ENCODE measurements around the gene ATG7.
"Not testable (repeated sequence)": the region's sequence is repeated elsewhere in the genome, so short reads cannot be mapped to it uniquely, and the experiment has no call there.

ATG7 gene

DNA sequence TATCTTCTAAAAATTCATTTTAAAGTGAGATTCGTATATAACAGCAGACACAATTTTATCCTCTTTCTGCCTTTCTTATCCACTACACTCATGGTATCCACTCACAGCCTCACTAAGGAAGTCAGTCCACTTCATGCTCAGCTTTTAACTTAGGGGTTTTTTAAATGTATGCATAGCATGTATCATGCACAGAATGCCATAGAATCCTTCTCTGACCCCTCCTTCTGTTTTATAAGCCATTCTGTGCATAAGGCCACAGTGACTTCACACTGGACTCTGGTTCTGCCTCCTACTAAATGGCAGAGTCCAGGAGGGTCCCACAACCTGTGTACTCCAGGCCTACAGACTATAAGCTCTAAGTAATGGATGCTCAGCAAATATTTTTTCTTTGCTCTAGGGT is 129.2 kb downstream of the ATG7 start:
- no peak for TF ChIP-seq CTCF (IDR thresholded peaks at IDR 0.05; ENCODE audit: extremely low read depth, missing control alignments)

DNA sequence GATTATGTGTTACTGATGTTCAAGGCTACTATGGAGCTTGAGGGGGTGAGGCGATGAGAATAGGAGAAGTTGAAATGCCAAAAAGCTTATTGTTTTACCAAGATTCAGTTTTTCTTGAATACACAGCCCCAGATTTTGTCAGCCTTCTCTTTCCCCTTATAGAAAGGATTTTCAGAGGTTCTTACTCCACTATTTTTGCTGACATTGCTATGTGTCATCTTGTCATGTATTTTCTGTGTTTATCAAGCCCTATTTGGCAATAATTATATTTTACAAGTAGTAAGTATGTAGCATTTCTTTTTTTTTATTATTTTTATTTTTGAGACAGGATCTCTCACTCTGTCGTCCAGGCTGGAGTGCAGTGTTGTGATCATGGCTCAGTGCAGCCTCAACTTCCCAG is 133.1 kb downstream of the ATG7 start:
- no peak for TF ChIP-seq CTCF (IDR thresholded peaks at IDR 0.05; ENCODE audit: extremely low read depth, missing control alignments)
- DNase-seq (ENCODE audit: low spot score): no peak

More for the DNA sequence above, 129.2 kb downstream of the ATG7 start:
- no peak for DNase-seq (ENCODE audit: low spot score)

- TF ChIP-seq CTCF (IDR thresholded peaks at IDR 0.05; ENCODE audit: extremely low read depth, missing control alignments): no peak
- no peak for DNase-seq (ENCODE audit: low spot score)
Observed at GRCh38 chr3:11407644-11408043, 135.4 kb downstream of the ATG7 start.

DNA sequence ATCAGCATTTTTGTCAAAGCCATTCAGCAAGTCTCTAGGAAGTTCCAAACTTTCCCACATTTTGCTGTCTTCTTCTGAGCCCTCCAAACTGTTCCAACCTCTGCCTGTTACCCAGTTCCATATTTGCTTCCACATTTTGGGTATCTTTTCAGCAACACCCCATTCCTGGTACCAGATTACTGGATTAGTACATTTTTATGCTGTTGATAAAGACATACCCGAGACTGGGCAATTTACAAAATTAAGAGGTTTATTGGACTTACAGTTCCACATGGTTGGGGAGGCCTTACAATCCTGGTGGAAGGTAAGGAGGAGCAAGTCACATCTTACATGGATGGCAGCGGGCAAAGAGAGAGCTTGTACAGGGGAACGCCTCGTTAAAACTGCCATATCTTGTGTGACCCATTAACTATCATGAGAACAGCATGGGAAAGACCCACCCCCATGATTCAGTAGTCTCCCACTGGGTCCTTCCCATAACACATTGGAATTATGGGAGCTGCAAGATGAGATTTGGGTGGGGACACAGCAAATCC is 136.2 kb downstream of the ATG7 start:
- not testable (repeated sequence) for DNase-seq (ENCODE audit: low spot score)

GRCh38 chr3:11410564-11410963 is 138.4 kb downstream of the ATG7 start:
- DNase-seq (ENCODE audit: low spot score): no peak
- no peak for TF ChIP-seq CTCF (IDR thresholded peaks at IDR 0.05; ENCODE audit: extremely low read depth, missing control alignments)

GRCh38 chr3:11411956-11412355 is 139.8 kb downstream of the ATG7 start:
- DNase-seq (ENCODE audit: low spot score): no peak
- TF ChIP-seq CTCF (IDR thresholded peaks at IDR 0.05; ENCODE audit: extremely low read depth, missing control alignments): no peak

DNA sequence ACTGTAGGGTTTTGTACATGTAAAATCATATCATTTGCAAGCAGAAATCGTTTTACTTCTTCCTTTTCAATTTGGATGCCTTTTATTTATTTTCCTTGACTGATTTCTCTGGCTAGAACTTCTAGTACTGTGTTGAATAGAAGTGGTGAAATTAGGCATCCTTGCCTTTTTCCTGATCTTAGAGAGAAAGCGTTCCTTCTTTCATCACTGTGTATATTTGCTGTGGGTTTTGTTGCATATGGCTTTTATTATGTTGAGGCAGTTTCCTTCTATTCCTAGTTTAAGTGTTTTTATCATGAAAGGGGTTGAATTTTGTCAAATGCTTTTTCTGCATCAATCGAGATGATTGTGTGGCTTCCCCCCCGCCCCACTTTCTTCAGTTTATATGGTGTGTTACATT is 140.9 kb downstream of the ATG7 start:
- TF ChIP-seq CTCF (IDR thresholded peaks at IDR 0.05; ENCODE audit: extremely low read depth, missing control alignments): no peak
- no peak for DNase-seq (ENCODE audit: low spot score)

DNA sequence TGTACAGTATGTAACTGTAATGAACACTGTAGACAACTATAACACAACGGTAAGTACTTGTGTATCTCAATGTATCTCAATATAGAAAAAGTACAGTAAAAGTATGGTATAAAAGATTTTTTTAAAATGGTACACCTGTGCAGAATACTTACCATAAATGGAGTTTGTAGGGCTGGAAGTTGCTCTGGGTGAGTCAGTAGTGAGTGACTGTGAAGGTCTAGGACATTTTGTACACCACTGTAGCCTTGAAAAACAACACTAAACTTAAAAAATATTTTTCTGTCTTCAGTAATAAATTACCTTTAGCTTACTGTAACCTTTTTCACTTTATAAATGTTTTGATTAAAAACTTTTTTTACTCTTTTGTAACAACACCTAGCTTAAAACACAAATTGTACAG is 142.9 kb downstream of the ATG7 start:
- TF ChIP-seq CTCF (IDR thresholded peaks at IDR 0.05; ENCODE audit: extremely low read depth, missing control alignments): no peak
- no peak for DNase-seq (ENCODE audit: low spot score)
